Endothelial cell of umbilical vein (primary cell): ENCODE data around the gene TMEM92. TPM values are rescaled to one million over a fixed set of nuclear protein-coding genes. Genes with fewer than 3 reads are reported as not detected.

Source experiments
- polyA plus RNA-seq, 4 experiments: library from polyadenylated mRNA; depleted of rRNA in 3 of 4; stranded (reverse) in 3 of 4; unstranded in 1 of 4; fragments of >200 nt; gene quantifications; 2 replicates each; pipeline versions ENCODE4 v1.2.1 to v1.2.3, GENCODE V29; 2011 to 2012; ENCODE audit warnings: missing spikeins in 1 of 4
- small RNA-seq: library from RNA; depleted of rRNA; stranded (forward); fragments of <200 nt; gene quantifications from one replicate; pipeline ENCODE3, GENCODE V24; 2012; ENCODE audit warnings: low replicate concordance, low read depth; ENCODE audit not compliant: insufficient read depth, insufficient read length
- total RNA-seq: library from RNA; stranded (reverse); gene quantifications from 2 replicates; pipeline ENCODE4 v1.2.3, GENCODE V29; 2021

TMEM92 gene
- total and polyA plus RNA-seq, 2 donors (not counting 3 experiments of a cell fraction or from before 2014, with no cell fraction given), result 0.03 TPM; not detected in 1

Small RNA genes lying within 50 kb of the gene (small RNA-seq; reads per million reads assigned to genes)
- not detected for gene SUMO2P7

Other genes with a start within 250 kb of the TMEM92 start
- gene ITGA3, start 218.4 kb upstream of the TMEM92 start, total RNA-seq, result 93.8 and 112 TPM in 2 replicates
- 92.7 and 129 TPM in 2 replicates for gene ITGA3, start 218.4 kb upstream of the TMEM92 start, polyA plus RNA-seq
- 17.4 and 21.3 TPM in 2 replicates for gene PDK2, start 179.1 kb upstream of the TMEM92 start, total RNA-seq
- gene PDK2, start 179.1 kb upstream of the TMEM92 start, polyA plus RNA-seq, result 114 and 142 TPM in 2 replicates
- gene SAMD14, start 144.3 kb upstream of the TMEM92 start, total RNA-seq, result 15.6 and 16.1 TPM in 2 replicates
- 6.8 and 9.6 TPM in 2 replicates for gene SAMD14, start 144.3 kb upstream of the TMEM92 start, polyA plus RNA-seq
- 58.3 and 60.2 TPM in 2 replicates for gene PPP1R9B, start 123.8 kb upstream of the TMEM92 start, total RNA-seq
- 17.7 and 20.1 TPM in 2 replicates for gene PPP1R9B, start 123.8 kb upstream of the TMEM92 start, polyA plus RNA-seq
- not detected in 2 replicates for gene SGCA, start 108.5 kb upstream of the TMEM92 start, total RNA-seq
- gene SGCA, start 108.5 kb upstream of the TMEM92 start, polyA plus RNA-seq, result not detected in 2 replicates
- gene COL1A1, start 72.8 kb upstream of the TMEM92 start, total RNA-seq, result 0.07 and 0.23 TPM in 2 replicates
- 0.02 and 0.07 TPM in 2 replicates for gene COL1A1, start 72.8 kb upstream of the TMEM92 start, polyA plus RNA-seq
- gene XYLT2, start 71.7 kb downstream of the TMEM92 start, total RNA-seq, result 26.6 and 29.9 TPM in 2 replicates
- 19.1 and 24.0 TPM in 2 replicates for gene XYLT2, start 71.7 kb downstream of the TMEM92 start, polyA plus RNA-seq
- gene MRPL27, start 98.7 kb downstream of the TMEM92 start, total RNA-seq, result 72.2 and 76.2 TPM in 2 replicates
- 119 and 158 TPM in 2 replicates for gene MRPL27, start 98.7 kb downstream of the TMEM92 start, polyA plus RNA-seq
- gene EME1, start 98.8 kb downstream of the TMEM92 start, total RNA-seq, result 7.3 and 9.1 TPM in 2 replicates
- gene EME1, start 98.8 kb downstream of the TMEM92 start, polyA plus RNA-seq, result 4.3 and 5.6 TPM in 2 replicates
- 179 and 183 TPM in 2 replicates for gene LRRC59, start 123.1 kb downstream of the TMEM92 start, total RNA-seq
- gene LRRC59, start 123.1 kb downstream of the TMEM92 start, polyA plus RNA-seq, result 88.3 and 93.9 TPM in 2 replicates
- 24.6 and 37.2 TPM in 2 replicates for gene ACSF2, start 151.8 kb downstream of the TMEM92 start, total RNA-seq
- gene ACSF2, start 151.8 kb downstream of the TMEM92 start, polyA plus RNA-seq, result 30.4 and 33.2 TPM in 2 replicates
- gene CHAD, start 194.4 kb downstream of the TMEM92 start, total RNA-seq, result not detected in 2 replicates
- gene CHAD, start 194.4 kb downstream of the TMEM92 start, polyA plus RNA-seq, result not detected in 2 replicates
- 33.1 and 35.5 TPM in 2 replicates for gene RSAD1, start 204.4 kb downstream of the TMEM92 start, total RNA-seq
- 18.4 and 20.3 TPM in 2 replicates for gene RSAD1, start 204.4 kb downstream of the TMEM92 start, polyA plus RNA-seq
- gene MYCBPAP, start 234.0 kb downstream of the TMEM92 start, total RNA-seq, result 0.25 and 0.66 TPM in 2 replicates
- 0.05 and 0.40 TPM in 2 replicates for gene MYCBPAP, start 234.0 kb downstream of the TMEM92 start, polyA plus RNA-seq